Measurements from ENCODE around the gene METTL8.

GRCh38 chr2:171452773-171453172 is 19.0 kb upstream of the METTL8 start:
- TF ChIP-seq POLR2A (IDR thresholded peaks at IDR 0.05; ENCODE audit: low read length) (no peak), GATA1 (IDR thresholded peaks at IDR 0.05; ENCODE audit: low read depth, low read length) (no peak)

Measured in erythroblast (primary cell).